CD1c-positive myeloid dendritic cell (primary cell): ENCODE measurements around the gene CNTLN.
"Not testable (repeated sequence)": the region's sequence is repeated elsewhere in the genome, so short reads cannot be mapped to it uniquely, and the experiment has no call there.

Source experiments
- DNase-seq: peaks from one replicate; pipeline ENCODE4 v3.0.0-alpha.2; 2016; ENCODE audit errors: extremely low spot score

CNTLN gene

GRCh38 chr9:17293685-17294084 is 158.8 kb downstream of the CNTLN start:
- DNase-seq = no peak

GRCh38 chr9:17294822-17295624 is 160.2 kb downstream of the CNTLN start:
- no peak for DNase-seq

- no peak for DNase-seq
Measured at GRCh38 chr9:17315341-17315740, 180.5 kb downstream of the CNTLN start.

- DNase-seq = no peak
Measured at GRCh38 chr9:17318821-17319320, 184.0 kb downstream of the CNTLN start.

- no peak for DNase-seq
Measured at GRCh38 chr9:17319864-17320263, 185.0 kb downstream of the CNTLN start.

- no peak for DNase-seq
Measured at GRCh38 chr9:17322882-17323864, 188.3 kb downstream of the CNTLN start.

- DNase-seq = no peak
Measured at GRCh38 chr9:17328331-17328730, 193.5 kb downstream of the CNTLN start.

GRCh38 chr9:17330097-17330496 is 195.3 kb downstream of the CNTLN start:
- no peak for DNase-seq

GRCh38 chr9:17332115-17332514 is 197.3 kb downstream of the CNTLN start:
- no peak for DNase-seq

- no peak for DNase-seq
Measured at GRCh38 chr9:17339156-17339555, 204.3 kb downstream of the CNTLN start.

GRCh38 chr9:17342696-17343095 is 207.9 kb downstream of the CNTLN start:
- DNase-seq = no peak

- DNase-seq = no peak
Measured at GRCh38 chr9:17349831-17350230, 215.0 kb downstream of the CNTLN start.

GRCh38 chr9:17354006-17354405 is 219.2 kb downstream of the CNTLN start:
- not testable (repeated sequence) for DNase-seq

- DNase-seq = no peak
Measured at GRCh38 chr9:17361378-17361777, 226.5 kb downstream of the CNTLN start.

- DNase-seq = no peak
Measured at GRCh38 chr9:17367035-17367434, 232.2 kb downstream of the CNTLN start.

GRCh38 chr9:17380126-17380861 is 245.5 kb downstream of the CNTLN start:
- no peak for DNase-seq

GRCh38 chr9:17387565-17387964 is 252.7 kb downstream of the CNTLN start:
- DNase-seq = no peak

GRCh38 chr9:17389026-17389425 is 254.2 kb downstream of the CNTLN start:
- DNase-seq = no peak

- DNase-seq = no peak
Measured at GRCh38 chr9:17394881-17395510, 260.2 kb downstream of the CNTLN start.

GRCh38 chr9:17397166-17397728 is 262.4 kb downstream of the CNTLN start:
- DNase-seq = not testable (repeated sequence)

GRCh38 chr9:17398350-17398749 is 263.5 kb downstream of the CNTLN start:
- no peak for DNase-seq
